Thoracic aorta (tissue), 2 donors: ENCODE data around the gene TMEM121. TPM values are rescaled to one million over a fixed set of nuclear protein-coding genes. Genes with fewer than 3 reads are reported as not detected.

Experiments
- ATAC-seq: fragments of 150-250 bp; one replicate; pipeline ENCODE4 v1.8.0; 2017; ENCODE audit warnings: low read depth; ENCODE audit not compliant: insufficient number of reproducible peaks, low FRiP score
- DNase-seq: peaks from one replicate; pipeline ENCODE4 v3.0.0-alpha.2; 2020; ENCODE audit warnings: low spot score
- H3K27ac ChIP-seq, 2 donors: fragments of 200-600 bp; sonication (generic); 1 replicate in 1 of 2; 2 replicates in 1 of 2; pipeline ENCODE4 v1.5.1; 2016; ENCODE audit warnings: mild to moderate bottlenecking in 2 of 2, moderate library complexity in 2 of 2
- H3K27me3 ChIP-seq: fragments of 200-600 bp; sonication (generic); replicated peaks from 2 replicates; pipeline ENCODE4 v1.6.0; 2016; ENCODE audit warnings: mild to moderate bottlenecking; ENCODE audit not compliant: insufficient read depth
- H3K36me3 ChIP-seq: fragments of 200-600 bp; sonication (generic); one replicate; pipeline ENCODE4 v1.5.1; 2016
- H3K4me1 ChIP-seq, 2 donors: fragments of 200-600 bp; sonication (generic); 1 replicate in 1 of 2; 2 replicates in 1 of 2; pipeline versions ENCODE4 v1.5.1 to v1.6.0; 2016; ENCODE audit warnings: low read depth in 2 of 2, mild to moderate bottlenecking in 1 of 2; ENCODE audit not compliant: control insufficient read depth in 1 of 2
- H3K4me3 ChIP-seq: fragments of 200-600 bp; sonication (generic); 2 replicates; pipeline ENCODE4 v1.5.1; 2016; ENCODE audit warnings: mild to moderate bottlenecking
- H3K9me3 ChIP-seq: fragments of 200-600 bp; sonication (generic); 2 replicates; pipeline ENCODE4 v1.5.1; 2016
- CTCF ChIP-seq: fragments of 200-600 bp; sonication (generic); IDR thresholded peaks from one replicate; pipeline ENCODE4 v1.5.1; 2019; ENCODE audit warnings: antibody characterized with exemption
- total RNA-seq, 2 donors: library from RNA; depleted of rRNA; stranded (reverse); fragments of >200 nt; gene quantifications; one replicate each; pipeline versions ENCODE4 v1.1.0 to v1.2.3, GENCODE V29; 2016

Gene TMEM121
- total RNA-seq, 2 donors from 2014 or later: 2.6 to 5.5 TPM

- no peak for TF ChIP-seq CTCF
- Histone ChIP-seq H3K9me3 (no peaks in the 10 kb centered on the region), H3K36me3 (no peaks in the 10 kb centered on the region), H3K27me3 (no peaks in the 10 kb centered on the region), H3K27ac (no peak overlapping the region), H3K4me3 (no peak overlapping the region), H3K4me1 (peaks cover 23 to 25% of the 10 kb centered on the region in 2 donors)
- ATAC-seq (no peak), DNase-seq (no peak)
Measured at GRCh38 chr14:105530285-105531087, 4.1 kb downstream of the TMEM121 start.

GRCh38 chr14:105531088-105531893, 4.9 kb downstream of the TMEM121 start:
- DNase-seq (no peak), ATAC-seq (no peak)
- H3K9me3 ChIP-seq: no peaks in the 10 kb centered on the region
- no peaks in the 10 kb centered on the region for H3K36me3 ChIP-seq
- H3K4me3 ChIP-seq: no peak overlapping the region
- no peaks in the 10 kb centered on the region for H3K27me3 ChIP-seq
- H3K27ac ChIP-seq: no peak overlapping the region
- H3K4me1 ChIP-seq: peaks cover 18 to 20% of the 10 kb centered on the region in 2 donors
- no peak for TF ChIP-seq CTCF

GRCh38 chr14:105531894-105532623, 5.7 kb downstream of the TMEM121 start:
- no peaks in the 10 kb centered on the region for H3K27me3 ChIP-seq
- H3K36me3 ChIP-seq: no peaks in the 10 kb centered on the region
- no peak overlapping the region for H3K4me3 ChIP-seq
- ATAC-seq (no peak), DNase-seq (no peak)
- peaks cover 16 to 17% of the 10 kb centered on the region in 2 donors for H3K4me1 ChIP-seq
- H3K27ac ChIP-seq: no peak overlapping the region
- no peaks in the 10 kb centered on the region for H3K9me3 ChIP-seq
- no peak for TF ChIP-seq CTCF

DNA sequence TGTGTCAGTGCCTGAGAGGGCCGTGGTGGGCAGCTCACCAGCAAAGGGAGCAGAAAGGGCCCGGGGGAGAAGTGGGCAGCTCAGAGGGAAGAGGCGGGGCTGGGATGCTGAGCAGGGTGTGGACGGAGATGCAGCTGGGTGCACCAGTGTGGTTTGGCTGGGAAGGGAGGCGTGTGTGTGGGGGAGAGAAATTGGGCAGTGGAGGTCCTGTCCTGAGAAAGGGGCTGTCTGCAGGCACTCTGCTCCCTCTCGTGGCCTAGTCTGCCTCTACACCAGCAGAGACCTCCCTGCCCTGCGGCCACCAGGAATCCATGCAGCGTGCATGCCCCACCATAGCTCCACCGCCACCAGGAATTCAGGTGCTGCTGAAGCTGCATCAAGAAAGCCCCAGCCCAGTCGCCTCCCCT, 6.4 kb downstream of the TMEM121 start:
- Histone ChIP-seq H3K27me3 (no peaks in the 10 kb centered on the region), H3K36me3 (no peaks in the 10 kb centered on the region), H3K27ac (no peak overlapping the region), H3K4me3 (no peak overlapping the region), H3K4me1 (peaks cover 9 to 10% of the 10 kb centered on the region in 2 donors), H3K9me3 (no peaks in the 10 kb centered on the region)
- DNase-seq (no peak), ATAC-seq (no peak)
- TF ChIP-seq CTCF: no peak

- Histone ChIP-seq H3K4me1 (peaks cover 6% of the 10 kb centered on the region in 2 donors), H3K27me3 (no peaks in the 10 kb centered on the region), H3K4me3 (no peak overlapping the region), H3K9me3 (no peaks in the 10 kb centered on the region), H3K36me3 (no peaks in the 10 kb centered on the region), H3K27ac (no peak overlapping the region)
- ATAC-seq (no peak), DNase-seq (no peak)
- no peak for TF ChIP-seq CTCF
Measured at GRCh38 chr14:105533391-105533790, 7.0 kb downstream of the TMEM121 start.
